CD14-positive monocyte (primary cell): Measurements from ENCODE around the gene DGKB. TPM values are rescaled to one million over a fixed set of nuclear protein-coding genes. Genes with fewer than 3 reads are reported as not detected.

Experiments used
- DNase-seq, 3 donors: peaks; one replicate each; pipeline ENCODE4 v3.0.0-alpha.2; 2011 to 2022
- H2AFZ ChIP-seq: 2 replicates; pipeline ENCODE4 v1.6.0; 2012; ENCODE audit warnings: mild to moderate bottlenecking, low read depth, low read length, inconsistent platforms; ENCODE audit not compliant: insufficient read depth, poor library complexity, severe bottlenecking
- H3K27ac ChIP-seq, 2 donors: 1 replicate in 1 of 2; 2 replicates in 1 of 2; pipeline ENCODE4 v1.5.1; 2012 to 2013; ENCODE audit warnings: low read length in 2 of 2, control low read depth in 1 of 2, inconsistent platforms in 1 of 2, low read depth in 1 of 2, mild to moderate bottlenecking in 1 of 2
- H3K27me3 ChIP-seq, 2 donors: one replicate each; pipeline versions ENCODE4 v1.6.0 to v1.6.1; 2011 to 2013; ENCODE audit warnings: low read length in 2 of 2; ENCODE audit not compliant: control insufficient read depth in 2 of 2, insufficient read depth in 2 of 2
- H3K36me3 ChIP-seq, 2 donors: replicated peaks in 1 of 2; 1 replicate in 1 of 2; 2 replicates in 1 of 2; pipeline versions ENCODE4 v1.5.1 to v1.6.1; 2012 to 2013; ENCODE audit warnings: low read length in 2 of 2, control low read depth in 1 of 2, inconsistent platforms in 1 of 2, mild to moderate bottlenecking in 1 of 2; ENCODE audit not compliant: insufficient read depth in 2 of 2, control insufficient read depth in 1 of 2
- H3K4me1 ChIP-seq, 2 donors: 1 replicate in 1 of 2; 2 replicates in 1 of 2; pipeline versions ENCODE4 v1.5.1 to v1.6.1; 2012 to 2013; ENCODE audit warnings: low read length in 2 of 2, control low read depth in 1 of 2, inconsistent platforms in 1 of 2, mild to moderate bottlenecking in 1 of 2, moderate library complexity in 1 of 2; ENCODE audit not compliant: insufficient read depth in 2 of 2, control insufficient read depth in 1 of 2
- H3K4me2 ChIP-seq: replicated peaks from 2 replicates; pipeline ENCODE3; 2012; ENCODE audit warnings: low read length, moderate library complexity, mild to moderate bottlenecking; ENCODE audit not compliant: poor library complexity, severe bottlenecking; ENCODE audit errors: extremely low read depth
- H3K4me3 ChIP-seq, 3 experiments: fragments of 200-600 bp in 1 of 3; sonication (generic) in 1 of 3; replicated peaks in 1 of 3; 1 replicate in 2 of 3; 2 replicates in 1 of 3; pipeline ENCODE4 v1.5.1; 2011 to 2013; ENCODE audit warnings: low read length in 3 of 3, mild to moderate bottlenecking in 3 of 3, control low read depth in 2 of 3, low read depth in 2 of 3, inconsistent platforms in 1 of 3, moderate library complexity in 1 of 3
- H3K79me2 ChIP-seq: 2 replicates; pipeline ENCODE4 v1.6.0; 2012; ENCODE audit warnings: mild to moderate bottlenecking, control low read depth, inconsistent platforms, low read length, moderate library complexity; ENCODE audit not compliant: insufficient read depth
- H3K9ac ChIP-seq: 2 replicates; pipeline ENCODE4 v1.6.0; 2017; ENCODE audit warnings: low read length, mild to moderate bottlenecking; ENCODE audit not compliant: insufficient read depth, poor library complexity, severe bottlenecking
- H3K9me3 ChIP-seq, 2 donors: replicated peaks in 1 of 2; 1 replicate in 1 of 2; 2 replicates in 1 of 2; pipeline versions ENCODE4 v1.5.1 to v1.6.1; 2012 to 2013; ENCODE audit warnings: low read length in 2 of 2, control low read depth in 1 of 2; ENCODE audit not compliant: control insufficient read depth in 1 of 2, insufficient read depth in 1 of 2
- H4K20me1 ChIP-seq: 2 replicates; pipeline ENCODE4 v1.6.0; 2012; ENCODE audit warnings: mild to moderate bottlenecking, low read length, control low read depth, moderate library complexity; ENCODE audit not compliant: insufficient read depth
- H3K27ac Mint-ChIP-seq, 7 donors: one replicate each; pipeline ENCODE4 v1.8.0; 2020; ENCODE audit warnings: mild to moderate bottlenecking in 7 of 7, mixed read lengths in 7 of 7, moderate library complexity in 6 of 7, inconsistent platforms in 2 of 7
- H3K27me3 Mint-ChIP-seq, 3 donors: one replicate each; pipeline ENCODE4 v1.8.0; 2021 to 2022; ENCODE audit warnings: low read depth in 3 of 3, mild to moderate bottlenecking in 3 of 3, mixed read lengths in 3 of 3, moderate library complexity in 3 of 3, inconsistent platforms in 1 of 3
- H3K36me3 Mint-ChIP-seq, 2 donors: one replicate each; pipeline ENCODE4 v1.8.0; 2020; ENCODE audit warnings: mixed read lengths in 2 of 2, inconsistent platforms in 1 of 2, mild to moderate bottlenecking in 1 of 2
- H3K4me1 Mint-ChIP-seq: one replicate; pipeline ENCODE4 v1.8.0; 2020; ENCODE audit warnings: mild to moderate bottlenecking, mixed read lengths
- H3K4me3 Mint-ChIP-seq, 2 donors: one replicate each; pipeline ENCODE4 v1.8.0; 2020; ENCODE audit warnings: mild to moderate bottlenecking in 2 of 2, mixed read lengths in 2 of 2, moderate library complexity in 1 of 2
- H3K9me3 Mint-ChIP-seq, 7 donors: one replicate each; pipeline ENCODE4 v1.8.0; 2020 to 2022; ENCODE audit warnings: mixed read lengths in 7 of 7, mild to moderate bottlenecking in 6 of 7, moderate library complexity in 6 of 7, inconsistent platforms in 2 of 7
- WGBS: methylation state at CpG from one replicate; pipeline ENCODE4 v1.1.5; 2013; ENCODE audit warnings: missing lambda C conversion rate; ENCODE audit not compliant: insufficient coverage; 5-methylcytosine and 5-hydroxymethylcytosine counted together
- intact Hi-C, 2 donors: fragments of 100-400 bp; cut with micrococcal nuclease; formaldehyde crosslinking; loops; one replicate each; pipeline versions ENCODE4 v1.15.0 to v1.15.1; 2023
- polyA plus RNA-seq, 3 donors: library from polyadenylated mRNA; depleted of rRNA in 1 of 3; unstranded in 2 of 3; stranded (reverse) in 1 of 3; fragments of 300-500 nt in 2 of 3; fragments of >200 nt in 1 of 3; fragmentation: Illumina TruSeq in 2 of 3; gene quantifications; 1 replicate in 2 of 3; 2 replicates in 1 of 3; pipeline ENCODE4 v1.2.3, GENCODE V29; 2012 to 2021
- TF ChIP-seq, protein P1 (sequence below): fragments of 200-600 bp; IDR thresholded peaks from one replicate; pipeline ENCODE4 v1.8.0; 2022; ENCODE audit warnings: antibody characterized with exemption, mild to moderate bottlenecking

DGKB gene
- polyA plus RNA-seq, 3 donors, result not detected

- no peak overlapping the region for H3K27ac Mint-ChIP-seq
- Histone ChIP-seq H3K4me3 (no peak overlapping the region), H2AFZ (no peak overlapping the region), H3K4me2 (no peak overlapping the region), H3K79me2 (no peaks in the 10 kb centered on the region), H3K36me3 (no peaks in the 10 kb centered on the region), H3K9me3 (peaks cover 0 to under 1% of the 10 kb centered on the region in 2 donors), H3K4me1 (no peaks in the 10 kb centered on the region), H3K27me3 (no peaks in the 10 kb centered on the region), H4K20me1 (no peaks in the 10 kb centered on the region), H3K9ac (no peak overlapping the region), H3K27ac (no peak overlapping the region)
- H3K4me3 Mint-ChIP-seq, result no peak overlapping the region
- peaks cover 0 to 8% (median 4%) of the 10 kb centered on the region in 7 donors for H3K9me3 Mint-ChIP-seq
- intact Hi-C loops, result no loop called here
- no peaks in the 10 kb centered on the region for H3K4me1 Mint-ChIP-seq
- TF ChIP-seq, protein P1, sequence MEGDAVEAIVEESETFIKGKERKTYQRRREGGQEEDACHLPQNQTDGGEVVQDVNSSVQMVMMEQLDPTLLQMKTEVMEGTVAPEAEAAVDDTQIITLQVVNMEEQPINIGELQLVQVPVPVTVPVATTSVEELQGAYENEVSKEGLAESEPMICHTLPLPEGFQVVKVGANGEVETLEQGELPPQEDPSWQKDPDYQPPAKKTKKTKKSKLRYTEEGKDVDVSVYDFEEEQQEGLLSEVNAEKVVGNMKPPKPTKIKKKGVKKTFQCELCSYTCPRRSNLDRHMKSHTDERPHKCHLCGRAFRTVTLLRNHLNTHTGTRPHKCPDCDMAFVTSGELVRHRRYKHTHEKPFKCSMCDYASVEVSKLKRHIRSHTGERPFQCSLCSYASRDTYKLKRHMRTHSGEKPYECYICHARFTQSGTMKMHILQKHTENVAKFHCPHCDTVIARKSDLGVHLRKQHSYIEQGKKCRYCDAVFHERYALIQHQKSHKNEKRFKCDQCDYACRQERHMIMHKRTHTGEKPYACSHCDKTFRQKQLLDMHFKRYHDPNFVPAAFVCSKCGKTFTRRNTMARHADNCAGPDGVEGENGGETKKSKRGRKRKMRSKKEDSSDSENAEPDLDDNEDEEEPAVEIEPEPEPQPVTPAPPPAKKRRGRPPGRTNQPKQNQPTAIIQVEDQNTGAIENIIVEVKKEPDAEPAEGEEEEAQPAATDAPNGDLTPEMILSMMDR, result no peak
- H3K27me3 Mint-ChIP-seq, result peaks cover 0 to 2% (median 0%) of the 10 kb centered on the region in 3 donors
- H3K36me3 Mint-ChIP-seq, result no peaks in the 10 kb centered on the region
- no peak for DNase-seq
These were observed 296.4 kb downstream of the DGKB start for GRCh38 chr7:14606101-14606500.

GRCh38 chr7:14604606-14605005 is 297.9 kb downstream of the DGKB start:
- Histone ChIP-seq H3K9me3 (peaks cover 0 to 7% of the 10 kb centered on the region in 2 donors), H3K79me2 (no peaks in the 10 kb centered on the region), H3K36me3 (no peaks in the 10 kb centered on the region), H3K27me3 (no peaks in the 10 kb centered on the region), H3K4me2 (no peak overlapping the region), H3K4me3 (no peak overlapping the region), H2AFZ (no peak overlapping the region), H4K20me1 (no peaks in the 10 kb centered on the region), H3K4me1 (no peaks in the 10 kb centered on the region), H3K9ac (no peak overlapping the region), H3K27ac (no peak overlapping the region)
- Mint-ChIP-seq H3K9me3 (peaks cover 0 to 11% (median 6%) of the 10 kb centered on the region in 7 donors), H3K4me1 (no peaks in the 10 kb centered on the region), H3K27ac (no peak overlapping the region), H3K27me3 (peaks cover 0 to 2% (median 0%) of the 10 kb centered on the region in 3 donors), H3K36me3 (no peaks in the 10 kb centered on the region), H3K4me3 (no peak overlapping the region)
- intact Hi-C loops, result no loop called here
- no peak for DNase-seq
- TF ChIP-seq, protein P1, result no peak
- 81% methylated on average over 2 of the region's 2 CpGs for WGBS
